Activated B cell treated with CpG ODN at 0.5 μM for 24 hours (primary cell): ENCODE results near the gene TCEA2. TPM values are rescaled to one million over a fixed set of nuclear protein-coding genes. Genes with fewer than 3 reads are reported as not detected.

Experiments used
- ATAC-seq: fragments of 200-7000 bp; cut with Tn5 transposase; one replicate; pipeline ENCODE4 v1.10.0; 2021; ENCODE audit warnings: low read depth, mild to moderate bottlenecking, moderate library complexity
- CTCF ChIA-PET: fragments of 350-600 bp; sonication (Branson Sonifier 250); formaldehyde crosslinking; loops from one replicate; lab custom pipeline; 2021; ENCODE audit warnings: antibody characterized with exemption; lab: Charles Lee
- POLR2A ChIA-PET: fragments of 350-600 bp; sonication (Branson Sonifier 250); formaldehyde crosslinking; loops from one replicate; lab custom pipeline; 2021; ENCODE audit warnings: antibody characterized with exemption; lab: Charles Lee
- DNase-seq: peaks from one replicate; pipeline ENCODE4 v3.0.0; 2022
- H3K27ac Mint-ChIP-seq: one replicate; pipeline ENCODE4 v1.8.0; 2020; ENCODE audit warnings: mixed read lengths
- H3K27me3 Mint-ChIP-seq: one replicate; pipeline ENCODE4 v1.8.0; 2021; ENCODE audit warnings: mixed read lengths
- H3K36me3 Mint-ChIP-seq: one replicate; pipeline ENCODE4 v1.8.0; 2021; ENCODE audit warnings: low read depth, mixed read lengths
- H3K4me1 Mint-ChIP-seq: one replicate; pipeline ENCODE4 v1.8.0; 2021; ENCODE audit warnings: mixed read lengths
- H3K4me3 Mint-ChIP-seq: one replicate; pipeline ENCODE4 v1.8.0; 2020; ENCODE audit warnings: mild to moderate bottlenecking, mixed read lengths
- H3K9me3 Mint-ChIP-seq: one replicate; pipeline ENCODE4 v1.8.0; 2020; ENCODE audit warnings: mixed read lengths
- CTCF ChIP-seq: fragments of 200-600 bp; IDR thresholded peaks from one replicate; pipeline ENCODE4 v1.8.0; 2022; ENCODE audit warnings: antibody characterized with exemption, mild to moderate bottlenecking
- intact Hi-C: fragments of 100-400 bp; cut with micrococcal nuclease; formaldehyde crosslinking; loops from one replicate; pipeline ENCODE4 v1.15.1; 2024
- total RNA-seq: library from RNA; stranded (reverse); gene quantifications from 2 replicates; pipeline ENCODE4 v1.2.3, GENCODE V29; 2022

The TCEA2 gene
- total RNA-seq, 1 donor from 2014 or later, result 20.3 TPM

GRCh38 chr20:64095455-64095854 lies 32.5 kb downstream of the TCEA2 start:
- peaks cover 3% of the 10 kb centered on the region for H3K9me3 Mint-ChIP-seq
- H3K4me1 Mint-ChIP-seq, result peaks cover 30% of the 10 kb centered on the region
- peaks cover 17% of the 10 kb centered on the region for H3K36me3 Mint-ChIP-seq
- ATAC-seq (no peak), DNase-seq (no peak)
- CTCF ChIA-PET, result no interaction called here
- H3K4me3 Mint-ChIP-seq, result no peak overlapping the region
- POLR2A ChIA-PET, result no interaction called here
- H3K27me3 Mint-ChIP-seq, result no peaks in the 10 kb centered on the region
- TF ChIP-seq CTCF, result no peak
- no peak overlapping the region for H3K27ac Mint-ChIP-seq
- intact Hi-C loops, result no loop called here

- no peak for TF ChIP-seq CTCF
- ChIA-PET CTCF (no interaction called here), POLR2A (interaction anchor here (0.6 kb wide), 1 partner anchor 105 kb away, joined by 3 read pairs; no protein-coding TSS in a partner anchor)
- H3K4me1 Mint-ChIP-seq, result peaks cover 34% of the 10 kb centered on the region
- DNase-seq (no peak), ATAC-seq (no peak)
- no peaks in the 10 kb centered on the region for H3K27me3 Mint-ChIP-seq
- peak overlapping the region; percentile 30 for H3K27ac Mint-ChIP-seq
- peaks cover 3% of the 10 kb centered on the region for H3K9me3 Mint-ChIP-seq
- no peak overlapping the region for H3K4me3 Mint-ChIP-seq
- H3K36me3 Mint-ChIP-seq, result peaks cover 17% of the 10 kb centered on the region
- intact Hi-C loops, result no loop called here
Observed at GRCh38 chr20:64095927-64096326, 32.9 kb downstream of the TCEA2 start.

DNA sequence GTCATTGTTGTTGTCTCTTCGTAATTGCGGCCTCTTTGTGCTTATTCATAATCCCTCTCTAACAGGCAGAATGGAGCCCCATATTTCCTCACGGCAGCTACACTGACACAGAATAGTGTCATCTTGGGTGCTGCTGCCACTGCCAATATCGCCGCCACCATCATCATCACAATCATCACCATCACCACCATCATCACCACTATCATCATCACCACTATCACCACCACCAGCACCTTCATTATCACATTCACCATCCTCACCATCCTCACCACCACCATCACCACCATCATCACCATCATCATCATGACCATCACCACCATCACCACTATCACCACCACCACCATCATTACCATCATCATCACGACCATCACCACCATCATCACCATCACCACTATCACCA lies 33.5 kb downstream of the TCEA2 start:
- intact Hi-C loops, result no loop called here
- Mint-ChIP-seq H3K27me3 (no peaks in the 10 kb centered on the region), H3K9me3 (peaks cover 3% of the 10 kb centered on the region), H3K27ac (no peak overlapping the region), H3K4me3 (no peak overlapping the region), H3K36me3 (peaks cover 17% of the 10 kb centered on the region), H3K4me1 (peaks cover 40% of the 10 kb centered on the region)
- no peak for TF ChIP-seq CTCF
- ATAC-seq (no peak), DNase-seq (no peak)
- POLR2A ChIA-PET, result no interaction called here
- CTCF ChIA-PET, result no interaction called here

GRCh38 chr20:64098471-64099013 lies 35.5 kb downstream of the TCEA2 start:
- H3K9me3 Mint-ChIP-seq, result peaks cover 3% of the 10 kb centered on the region
- ATAC-seq, result no peak
- no peak overlapping the region for H3K27ac Mint-ChIP-seq
- peaks cover 3% of the 10 kb centered on the region for H3K27me3 Mint-ChIP-seq
- no peak for DNase-seq
- peaks cover 39% of the 10 kb centered on the region for H3K4me1 Mint-ChIP-seq
- CTCF ChIA-PET, result interaction anchor here (2.1 to 2.4 kb wide), 2 partner anchors 15 to 22 kb away, joined by 11 to 13 read pairs; no protein-coding TSS in a partner anchor
- intact Hi-C loops, result no loop called here
- POLR2A ChIA-PET, result interaction anchor here (3.0 kb wide), 1 partner anchor 15 kb away, joined by 15 read pairs; the partner anchor contains the start of gene LKAAEAR1
- TF ChIP-seq CTCF, result no peak
- no peak overlapping the region for H3K4me3 Mint-ChIP-seq
- H3K36me3 Mint-ChIP-seq, result peaks cover 17% of the 10 kb centered on the region

GRCh38 chr20:64099086-64099786 lies 36.2 kb downstream of the TCEA2 start:
- peaks cover 17% of the 10 kb centered on the region for H3K36me3 Mint-ChIP-seq
- intact Hi-C loops, result no loop called here
- DNase-seq (no peak), ATAC-seq (no peak)
- H3K9me3 Mint-ChIP-seq, result peaks cover 3% of the 10 kb centered on the region
- H3K27me3 Mint-ChIP-seq, result peaks cover 5% of the 10 kb centered on the region
- no peak for TF ChIP-seq CTCF
- H3K4me1 Mint-ChIP-seq, result peaks cover 39% of the 10 kb centered on the region
- H3K4me3 Mint-ChIP-seq, result no peak overlapping the region
- peak overlapping the region; percentile 83 for H3K27ac Mint-ChIP-seq
- ChIA-PET POLR2A (interaction anchor here (0.7 to 3.0 kb wide), 4 partner anchors 15 to 35 kb away, joined by 5 to 27 read pairs (median 14); partner anchors contain the start of genes LKAAEAR1, OPRL1 and RGS19), CTCF (interaction anchor here (2.1 to 2.4 kb wide), 2 partner anchors 16 to 21 kb away, joined by 11 to 13 read pairs; no protein-coding TSS in a partner anchor)
